UCSD-AML1 (cell line): ENCODE data around the gene PTPRN2.
"Not testable (repeated sequence)": the region's sequence is repeated elsewhere in the genome, so short reads cannot be mapped to it uniquely, and the experiment has no call there.

ENCODE experiments used
- DNase-seq: peaks from one replicate; lab custom pipeline; 2025; ENCODE audit not compliant: unreplicated experiment; lab: John Stamatoyannopoulos, UW

Gene PTPRN2

GRCh38 chr7:157499121-157499834 lies 1088.3 kb downstream of the PTPRN2 start:
- DNase-seq, result no peak

GRCh38 chr7:157498657-157499056 lies 1089.0 kb downstream of the PTPRN2 start:
- DNase-seq, result no peak

GRCh38 chr7:157497744-157498651 lies 1089.6 kb downstream of the PTPRN2 start:
- no peak for DNase-seq

GRCh38 chr7:157497367-157497743 lies 1090.3 kb downstream of the PTPRN2 start:
- no peak for DNase-seq

- no peak for DNase-seq
Measured at GRCh38 chr7:157496416-157497275, 1091.0 kb downstream of the PTPRN2 start.

- no peak for DNase-seq
Measured at GRCh38 chr7:157495594-157495993, 1092.0 kb downstream of the PTPRN2 start.

GRCh38 chr7:157495177-157495553 lies 1092.5 kb downstream of the PTPRN2 start:
- no peak for DNase-seq

GRCh38 chr7:157494506-157495176 lies 1093.0 kb downstream of the PTPRN2 start:
- DNase-seq, result no peak

- no peak for DNase-seq
Measured at GRCh38 chr7:157493776-157494175, 1093.8 kb downstream of the PTPRN2 start.

- DNase-seq, result no peak
Measured at GRCh38 chr7:157493017-157493416, 1094.6 kb downstream of the PTPRN2 start.

GRCh38 chr7:157490465-157490912 lies 1097.1 kb downstream of the PTPRN2 start:
- DNase-seq, result peak; percentile 13

- not testable (repeated sequence) for DNase-seq
Measured at GRCh38 chr7:157489870-157490269, 1097.8 kb downstream of the PTPRN2 start.
